GM23248 (cell line): ENCODE data around the gene RFPL3. TPM values are rescaled to one million over a fixed set of nuclear protein-coding genes. Genes with fewer than 3 reads are reported as not detected.
"Not testable (repeated sequence)": the region's sequence is repeated elsewhere in the genome, so short reads cannot be mapped to it uniquely, and the experiment has no call there.

ENCODE experiments used
- DNase-seq: peaks from one replicate; pipeline ENCODE4 v3.0.0-alpha.2; 2015
- H2AFZ ChIP-seq: fragments of 200-600 bp; sonication (generic); 2 replicates; pipeline ENCODE4 v1.6.1; 2016; ENCODE audit warnings: antibody characterized with exemption
- H3F3A ChIP-seq: fragments of 200-600 bp; sonication (generic); 2 replicates; pipeline ENCODE4 v1.6.1; 2016; ENCODE audit warnings: mild to moderate bottlenecking, antibody characterized with exemption, mixed run types; ENCODE audit not compliant: insufficient read depth
- H3K27ac ChIP-seq: fragments of 200-600 bp; sonication (generic); 2 replicates; pipeline ENCODE4 v1.5.1; 2016; ENCODE audit warnings: mild to moderate bottlenecking
- H3K27me3 ChIP-seq: fragments of 200-600 bp; sonication (generic); replicated peaks from 2 replicates; pipeline ENCODE4 v1.6.1; 2016; ENCODE audit warnings: mild to moderate bottlenecking; ENCODE audit not compliant: insufficient read depth
- H3K36me3 ChIP-seq: fragments of 200-600 bp; sonication (generic); 2 replicates; pipeline ENCODE4 v1.6.1; 2016; ENCODE audit warnings: low read depth, mild to moderate bottlenecking
- H3K4me1 ChIP-seq: fragments of 200-600 bp; sonication (generic); 2 replicates; pipeline ENCODE4 v1.6.1; 2016; ENCODE audit warnings: mild to moderate bottlenecking; ENCODE audit not compliant: insufficient read depth
- H3K4me2 ChIP-seq: fragments of 200-600 bp; sonication (generic); one replicate; pipeline ENCODE4 v1.6.1; 2016; ENCODE audit warnings: mild to moderate bottlenecking; ENCODE audit not compliant: unreplicated experiment
- H3K4me3 ChIP-seq: fragments of 200-600 bp; sonication (generic); 2 replicates; pipeline ENCODE4 v1.5.1; 2016; ENCODE audit warnings: mild to moderate bottlenecking
- H3K79me2 ChIP-seq: fragments of 200-600 bp; sonication (generic); 2 replicates; pipeline ENCODE4 v1.6.1; 2016; ENCODE audit warnings: mild to moderate bottlenecking; ENCODE audit not compliant: insufficient read depth
- H3K9ac ChIP-seq: fragments of 200-600 bp; sonication (generic); 2 replicates; pipeline ENCODE4 v1.6.1; 2016; ENCODE audit warnings: mild to moderate bottlenecking
- H3K9me2 ChIP-seq: fragments of 200-600 bp; sonication (generic); 2 replicates; pipeline ENCODE4 v1.6.1; 2016; ENCODE audit warnings: mixed run types, mild to moderate bottlenecking, moderate library complexity; ENCODE audit not compliant: insufficient read depth
- H3K9me3 ChIP-seq: fragments of 200-600 bp; sonication (generic); one replicate; pipeline ENCODE4 v1.6.1; 2017; ENCODE audit warnings: low read depth
- H4K20me1 ChIP-seq: fragments of 200-600 bp; sonication (generic); 2 replicates; pipeline ENCODE4 v1.6.0; 2016; ENCODE audit not compliant: insufficient read depth
- EZH2 ChIP-seq: fragments of 200-600 bp; sonication (generic); IDR thresholded peaks from 2 replicates; pipeline ENCODE4 v1.6.1; 2018; ENCODE audit warnings: antibody characterized with exemption, mild to moderate bottlenecking; ENCODE audit not compliant: insufficient read depth, poor library complexity, severe bottlenecking
- EZH2phosphoT487 ChIP-seq: fragments of 200-600 bp; sonication (generic); IDR thresholded peaks from 2 replicates; pipeline ENCODE4 v1.6.1; 2018; ENCODE audit warnings: antibody characterized with exemption, moderate library complexity, mild to moderate bottlenecking, low read depth; ENCODE audit not compliant: insufficient read depth
- WGBS, 2 experiments: methylation state at CpG; one replicate each; pipeline ENCODE4 v1.1.6; 2015 to 2017; ENCODE audit warnings: low lambda C conversion rate in 2 of 2, low coverage in 1 of 2; ENCODE audit errors: missing lambda C conversion rate in 2 of 2; 5-methylcytosine and 5-hydroxymethylcytosine counted together
- in situ Hi-C: fragments of 300-500 bp; cut with MboI; formaldehyde crosslinking; loops from 2 replicates; pipeline ENCODE4 v1.15.0; 2020
- polyA plus RNA-seq: library from polyadenylated mRNA; unstranded; fragments of >200 nt; fragmentation: Nextera tagmentation; extraction: Ambion mirVana; gene quantifications from 2 replicates; pipeline ENCODE4 v1.2.1, GENCODE V29; 2016
- total RNA-seq: library from RNA; depleted of rRNA; stranded (reverse); fragments of >200 nt; shearing (Covaris generic); gene quantifications from 2 replicates; pipeline ENCODE4 v1.2.3, GENCODE V29; 2014; rRNA removed

The RFPL3 gene
- total RNA-seq = not detected in 2 replicates
- polyA plus RNA-seq = not detected in 2 replicates

GRCh38 chr22:32357567-32357966, at the start of gene RFPL3:
Gene RFPL3, plus strand, starts transcription at chr22:32357867. Its CDS starts 205 bp downstream, at chr22:32358072.
- H2AFZ ChIP-seq, H3K9ac ChIP-seq, H3K4me3 ChIP-seq, H3K9me3 ChIP-seq, H3K27ac ChIP-seq, H3K9me2 ChIP-seq, H3K79me2 ChIP-seq, H3K4me1 ChIP-seq, in situ Hi-C loops, H3F3A ChIP-seq, H3K27me3 ChIP-seq, H4K20me1 ChIP-seq, H3K4me2 ChIP-seq, H3K36me3 ChIP-seq, DNase-seq: not testable (repeated sequence)
- WGBS, 2 experiments = 44 to 58% methylated on average over 8 to 9 of the region's 9 CpGs

- H3K4me2 ChIP-seq = no peak overlapping the region
- H3K36me3 ChIP-seq = no peaks in the 10 kb centered on the region
- in situ Hi-C loops = no loop called here
- H2AFZ ChIP-seq = no peak overlapping the region
- H3F3A ChIP-seq = no peaks in the 10 kb centered on the region
- no peak for DNase-seq
- no peaks in the 10 kb centered on the region for H3K9me3 ChIP-seq
- H3K79me2 ChIP-seq = no peaks in the 10 kb centered on the region
- no peaks in the 10 kb centered on the region for H3K4me1 ChIP-seq
- no peak for TF ChIP-seq EZH2phosphoT487
- no peak for TF ChIP-seq EZH2
- no peak overlapping the region for H3K9ac ChIP-seq
- no peak overlapping the region for H3K27ac ChIP-seq
- no peaks in the 10 kb centered on the region for H3K27me3 ChIP-seq
- H4K20me1 ChIP-seq = no peaks in the 10 kb centered on the region
- 48 to 49% methylated on average over 7 of the region's 7 CpGs for WGBS, 2 experiments
- H3K4me3 ChIP-seq = no peak overlapping the region
- H3K9me2 ChIP-seq = no peaks in the 10 kb centered on the region
Measured at GRCh38 chr22:32308191-32308590, 49.5 kb upstream of the RFPL3 start.

GRCh38 chr22:32308934-32309333, 48.7 kb upstream of the RFPL3 start:
- Histone ChIP-seq H3K4me1 (no peaks in the 10 kb centered on the region), H3F3A (no peaks in the 10 kb centered on the region), H3K27ac (no peak overlapping the region), H3K9ac (no peak overlapping the region), H4K20me1 (no peaks in the 10 kb centered on the region), H3K9me2 (no peaks in the 10 kb centered on the region), H3K79me2 (no peaks in the 10 kb centered on the region), H3K4me3 (no peak overlapping the region), H3K9me3 (no peaks in the 10 kb centered on the region), H2AFZ (no peak overlapping the region), H3K36me3 (no peaks in the 10 kb centered on the region), H3K4me2 (no peak overlapping the region), H3K27me3 (no peaks in the 10 kb centered on the region)
- in situ Hi-C loops = no loop called here
- no peak for TF ChIP-seq EZH2phosphoT487
- no peak for TF ChIP-seq EZH2
- 42 to 51% methylated on average over 6 of the region's 6 CpGs for WGBS, 2 experiments
- DNase-seq = no peak

- no peaks in the 10 kb centered on the region for H3K36me3 ChIP-seq
- H3K79me2 ChIP-seq = no peaks in the 10 kb centered on the region
- H3K9ac ChIP-seq = no peak overlapping the region
- no peaks in the 10 kb centered on the region for H3K4me1 ChIP-seq
- H3K9me2 ChIP-seq = no peaks in the 10 kb centered on the region
- no peaks in the 10 kb centered on the region for H4K20me1 ChIP-seq
- H3K27ac ChIP-seq = no peak overlapping the region
- H3K9me3 ChIP-seq = no peaks in the 10 kb centered on the region
- H3K4me2 ChIP-seq = no peak overlapping the region
- in situ Hi-C loops = no loop called here
- 23 to 25% methylated on average over 8 to 9 of the region's 9 CpGs for WGBS, 2 experiments
- H3K27me3 ChIP-seq = no peaks in the 10 kb centered on the region
- no peak for DNase-seq
- no peak overlapping the region for H2AFZ ChIP-seq
- no peaks in the 10 kb centered on the region for H3F3A ChIP-seq
- no peak overlapping the region for H3K4me3 ChIP-seq
- TF ChIP-seq EZH2 (no peak), EZH2phosphoT487 (no peak)
Measured at GRCh38 chr22:32309585-32310251, 47.9 kb upstream of the RFPL3 start.

- Histone ChIP-seq H2AFZ (no peak overlapping the region), H3K9me2 (no peaks in the 10 kb centered on the region), H3F3A (no peaks in the 10 kb centered on the region), H3K27ac (no peak overlapping the region), H4K20me1 (no peaks in the 10 kb centered on the region), H3K4me3 (no peak overlapping the region), H3K36me3 (no peaks in the 10 kb centered on the region), H3K4me1 (no peaks in the 10 kb centered on the region), H3K27me3 (no peaks in the 10 kb centered on the region), H3K4me2 (no peak overlapping the region), H3K9me3 (no peaks in the 10 kb centered on the region), H3K79me2 (no peaks in the 10 kb centered on the region), H3K9ac (no peak overlapping the region)
- in situ Hi-C loops = no loop called here
- 36 to 54% methylated on average over 5 of the region's 5 CpGs for WGBS, 2 experiments
- TF ChIP-seq EZH2 = no peak
- no peak for TF ChIP-seq EZH2phosphoT487
- DNase-seq = no peak
Measured at GRCh38 chr22:32310777-32311176, 46.9 kb upstream of the RFPL3 start.
